GM18951 (cell line): ENCODE results near the gene PTPN4.

ENCODE experiments used
- POLR2A ChIP-seq: IDR thresholded peaks from 4 replicates; pipeline ENCODE4 v1.6.1; 2011; ENCODE audit warnings: mild to moderate bottlenecking; ENCODE audit not compliant: insufficient read length, insufficient read depth; ENCODE audit errors: extremely low read depth
- in situ Hi-C: fragments of 300-500 bp; cut with MboI; formaldehyde crosslinking; loops from one replicate; pipeline ENCODE4 v1.12.0; 2022; ENCODE audit warnings: low sequenced_read_pairs, mixed read lengths, inconsistent platforms; ENCODE audit not compliant: unreplicated experiment

Gene PTPN4

GRCh38 chr2:119814216-119814615 is 54.5 kb downstream of the PTPN4 start:
- in situ Hi-C loops, result no loop called here
- TF ChIP-seq POLR2A, result no peak

GRCh38 chr2:119818792-119819191 is 59.1 kb downstream of the PTPN4 start:
- in situ Hi-C loops, result no loop called here
- no peak for TF ChIP-seq POLR2A

- no peak for TF ChIP-seq POLR2A
- in situ Hi-C loops, result no loop called here
Observed at GRCh38 chr2:119819846-119820245, 60.1 kb downstream of the PTPN4 start.

- no peak for TF ChIP-seq POLR2A
- in situ Hi-C loops, result no loop called here
Observed at GRCh38 chr2:119820275-119820674, 60.6 kb downstream of the PTPN4 start.

- in situ Hi-C loops, result no loop called here
- no peak for TF ChIP-seq POLR2A
Observed at GRCh38 chr2:119821266-119821665, 61.5 kb downstream of the PTPN4 start.

- in situ Hi-C loops, result no loop called here
Observed at GRCh38 chr2:119823734-119824334, 64.1 kb downstream of the PTPN4 start.

GRCh38 chr2:119826370-119826961 is 66.7 kb downstream of the PTPN4 start:
- in situ Hi-C loops, result no loop called here
- no peak for TF ChIP-seq POLR2A

More at GRCh38 chr2:119823734-119824334, 64.1 kb downstream of the PTPN4 start:
- no peak for TF ChIP-seq POLR2A

GRCh38 chr2:119827866-119828507 is 68.3 kb downstream of the PTPN4 start:
- no peak for TF ChIP-seq POLR2A
- in situ Hi-C loops, result no loop called here

GRCh38 chr2:119836455-119837142 is 76.9 kb downstream of the PTPN4 start:
- TF ChIP-seq POLR2A, result no peak
- in situ Hi-C loops, result no loop called here

- no peak for TF ChIP-seq POLR2A
- in situ Hi-C loops, result no loop called here
Observed at GRCh38 chr2:119837350-119837749, 77.6 kb downstream of the PTPN4 start.

- no peak for TF ChIP-seq POLR2A
- in situ Hi-C loops, result no loop called here
Observed at GRCh38 chr2:119837759-119838158, 78.0 kb downstream of the PTPN4 start.

GRCh38 chr2:119838179-119838578 is 78.5 kb downstream of the PTPN4 start:
- in situ Hi-C loops, result no loop called here

GRCh38 chr2:119841550-119841949 is 81.8 kb downstream of the PTPN4 start:
- in situ Hi-C loops, result no loop called here
- TF ChIP-seq POLR2A, result no peak

More at GRCh38 chr2:119838179-119838578, 78.5 kb downstream of the PTPN4 start:
- no peak for TF ChIP-seq POLR2A
